Kidney epithelial cell (primary cell): Measurements from ENCODE around the gene SPC24. TPM values are rescaled to one million over a fixed set of nuclear protein-coding genes. Genes with fewer than 3 reads are reported as not detected.
"Not testable (repeated sequence)": the region's sequence is repeated elsewhere in the genome, so short reads cannot be mapped to it uniquely, and the experiment has no call there.

Experiments used
- DNase-seq: peaks from one replicate; pipeline ENCODE4 v3.0.0-alpha.2; 2010; ENCODE audit warnings: low read depth
- H3K27me3 ChIP-seq: 2 replicates; pipeline ENCODE4 v1.6.0; 2011; ENCODE audit warnings: low read length; ENCODE audit not compliant: control insufficient read depth, insufficient read depth
- H3K36me3 ChIP-seq: 2 replicates; pipeline ENCODE4 v1.5.1; 2011; ENCODE audit warnings: low read length; ENCODE audit not compliant: control insufficient read depth, insufficient read depth
- H3K4me3 ChIP-seq: 2 replicates; pipeline ENCODE4 v1.5.1; 2011; ENCODE audit warnings: low read depth, mild to moderate bottlenecking, control low read depth, low read length
- CTCF ChIP-seq: IDR thresholded peaks from 2 replicates; pipeline ENCODE4 v1.5.1; 2011; ENCODE audit warnings: mild to moderate bottlenecking, moderate library complexity, low read length, control low read depth, inconsistent platforms; ENCODE audit not compliant: insufficient read depth, poor library complexity, severe bottlenecking
- total RNA-seq: library from RNA; depleted of rRNA; stranded (reverse); fragments of >200 nt; gene quantifications from 2 replicates; pipeline ENCODE4 v1.2.3, GENCODE V29; 2015

SPC24 gene
- total RNA-seq, 1 donor from 2014 or later: 2.8 TPM

- Histone ChIP-seq H3K4me3 (no peak overlapping the region), H3K27me3 (no peaks in the 10 kb centered on the region), H3K36me3 (peaks cover 17% of the 10 kb centered on the region)
- no peak for DNase-seq
- no peak for TF ChIP-seq CTCF
Measured at GRCh38 chr19:11105014-11105636, 50.5 kb downstream of the SPC24 start.

GRCh38 chr19:11103667-11104066 is 51.9 kb downstream of the SPC24 start:
- peaks cover 16% of the 10 kb centered on the region for H3K36me3 ChIP-seq

GRCh38 chr19:11102944-11103343 is 52.6 kb downstream of the SPC24 start:
- H3K36me3 ChIP-seq: peaks cover 14% of the 10 kb centered on the region
- H3K27me3 ChIP-seq: no peaks in the 10 kb centered on the region
- DNase-seq: no peak
- H3K4me3 ChIP-seq: no peak overlapping the region
- TF ChIP-seq CTCF: no peak

More at GRCh38 chr19:11103667-11104066, 51.9 kb downstream of the SPC24 start:
- H3K27me3 ChIP-seq, DNase-seq, H3K4me3 ChIP-seq: not testable (repeated sequence)

GRCh38 chr19:11101057-11101456 is 54.5 kb downstream of the SPC24 start:
- TF ChIP-seq CTCF: no peak
- DNase-seq: no peak
- Histone ChIP-seq H3K4me3 (no peak overlapping the region), H3K36me3 (peaks cover 8% of the 10 kb centered on the region), H3K27me3 (no peaks in the 10 kb centered on the region)

DNA sequence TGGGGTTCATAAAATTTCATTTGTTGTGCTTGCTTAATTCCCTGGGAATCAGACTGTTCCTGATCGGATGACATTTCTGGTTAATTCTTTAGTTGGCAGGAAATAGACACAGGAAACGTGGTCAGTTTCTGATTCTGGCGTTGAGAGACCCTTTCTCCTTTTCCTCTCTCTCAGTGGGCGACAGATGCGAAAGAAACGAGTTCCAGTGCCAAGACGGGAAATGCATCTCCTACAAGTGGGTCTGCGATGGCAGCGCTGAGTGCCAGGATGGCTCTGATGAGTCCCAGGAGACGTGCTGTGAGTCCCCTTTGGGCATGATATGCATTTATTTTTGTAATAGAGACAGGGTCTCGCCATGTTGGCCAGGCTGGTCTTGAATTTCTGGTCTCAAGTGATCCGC is 55.5 kb downstream of the SPC24 start:
- DNase-seq: no peak
- H3K4me3 ChIP-seq: no peak overlapping the region
- no peaks in the 10 kb centered on the region for H3K27me3 ChIP-seq
- no peak for TF ChIP-seq CTCF
- H3K36me3 ChIP-seq: peaks cover 8% of the 10 kb centered on the region

- TF ChIP-seq CTCF: no peak
- peaks cover 7% of the 10 kb centered on the region for H3K36me3 ChIP-seq
- DNase-seq: no peak
- no peaks in the 10 kb centered on the region for H3K27me3 ChIP-seq
- no peak overlapping the region for H3K4me3 ChIP-seq
Measured at GRCh38 chr19:11098861-11099260, 56.7 kb downstream of the SPC24 start.
